ENCODE measurements around the gene EXOC4.

EXOC4 gene

GRCh38 chr7:133714654-133715053 lies 461.8 kb downstream of the EXOC4 start:
- Mint-ChIP-seq H3K4me1 (no peaks in the 10 kb centered on the region), H3K27me3 (no peaks in the 10 kb centered on the region), H3K9me3 (peaks cover 0 to 3% of the 10 kb centered on the region in 2 donors), H3K4me3 (no peak overlapping the region), H3K27ac (no peak overlapping the region), H3K36me3 (peaks cover 8 to 12% of the 10 kb centered on the region in 2 donors)
- no peak for ATAC-seq (replicated peaks)
- no peak for DNase-seq

GRCh38 chr7:133718131-133718530 lies 465.3 kb downstream of the EXOC4 start:
- Mint-ChIP-seq H3K9me3 (peaks cover 0 to 3% of the 10 kb centered on the region in 2 donors), H3K4me3 (no peak overlapping the region), H3K27ac (no peak overlapping the region), H3K4me1 (no peaks in the 10 kb centered on the region), H3K27me3 (no peaks in the 10 kb centered on the region), H3K36me3 (peaks cover 2 to 15% of the 10 kb centered on the region in 2 donors)
- ATAC-seq (replicated peaks) (no peak), DNase-seq (no peak)

- Mint-ChIP-seq H3K27ac (no peak overlapping the region), H3K36me3 (peaks cover 13 to 29% of the 10 kb centered on the region in 2 donors), H3K27me3 (no peaks in the 10 kb centered on the region), H3K4me1 (no peaks in the 10 kb centered on the region), H3K9me3 (peaks cover 0 to 3% of the 10 kb centered on the region in 2 donors), H3K4me3 (no peak overlapping the region)
- ATAC-seq (replicated peaks): no peak
- DNase-seq: no peak
Measured at GRCh38 chr7:133723044-133723443, 470.2 kb downstream of the EXOC4 start.

GRCh38 chr7:133724148-133724547 lies 471.3 kb downstream of the EXOC4 start:
- no peak for DNase-seq
- Mint-ChIP-seq H3K36me3 (peaks cover 14 to 22% of the 10 kb centered on the region in 2 donors), H3K9me3 (no peaks in the 10 kb centered on the region), H3K4me3 (no peak overlapping the region), H3K27me3 (no peaks in the 10 kb centered on the region), H3K4me1 (no peaks in the 10 kb centered on the region), H3K27ac (no peak overlapping the region)
- ATAC-seq (replicated peaks): no peak

- Mint-ChIP-seq H3K27ac (no peak overlapping the region), H3K9me3 (no peaks in the 10 kb centered on the region)
- ATAC-seq (replicated peaks): no peak
Measured at GRCh38 chr7:133724694-133725093, 471.8 kb downstream of the EXOC4 start.

GRCh38 chr7:133727476-133728214 lies 474.8 kb downstream of the EXOC4 start:
- H3K36me3 Mint-ChIP-seq: peaks cover 16 to 21% of the 10 kb centered on the region in 2 donors
- H3K27ac Mint-ChIP-seq: no peak overlapping the region
- ATAC-seq (replicated peaks): no peak
- H3K9me3 Mint-ChIP-seq: no peaks in the 10 kb centered on the region
- no peaks in the 10 kb centered on the region for H3K4me1 Mint-ChIP-seq
- no peaks in the 10 kb centered on the region for H3K27me3 Mint-ChIP-seq
- no peak overlapping the region for H3K4me3 Mint-ChIP-seq
- DNase-seq: no peak

More at GRCh38 chr7:133724694-133725093, 471.8 kb downstream of the EXOC4 start:
- Mint-ChIP-seq H3K36me3 (peaks cover 12 to 17% of the 10 kb centered on the region in 2 donors), H3K27me3 (no peaks in the 10 kb centered on the region), H3K4me1 (no peaks in the 10 kb centered on the region), H3K4me3 (no peak overlapping the region)
- no peak for DNase-seq

GRCh38 chr7:133730360-133730759 lies 477.5 kb downstream of the EXOC4 start:
- H3K9me3 Mint-ChIP-seq: no peaks in the 10 kb centered on the region
- no peaks in the 10 kb centered on the region for H3K4me1 Mint-ChIP-seq
- DNase-seq (no peak), ATAC-seq (replicated peaks) (no peak)
- H3K27ac Mint-ChIP-seq: no peak overlapping the region
- peaks cover 13 to 19% of the 10 kb centered on the region in 2 donors for H3K36me3 Mint-ChIP-seq
- no peak overlapping the region for H3K4me3 Mint-ChIP-seq
- H3K27me3 Mint-ChIP-seq: no peaks in the 10 kb centered on the region

GRCh38 chr7:133733401-133733800 lies 480.5 kb downstream of the EXOC4 start:
- no peak for DNase-seq
- Mint-ChIP-seq H3K27me3 (no peaks in the 10 kb centered on the region), H3K27ac (no peak overlapping the region), H3K4me1 (peaks cover 4 to 11% of the 10 kb centered on the region in 2 donors), H3K9me3 (no peaks in the 10 kb centered on the region), H3K36me3 (peaks cover 8 to 12% of the 10 kb centered on the region in 2 donors), H3K4me3 (no peak overlapping the region)
- ATAC-seq (replicated peaks): no peak

GRCh38 chr7:133735222-133735621 lies 482.3 kb downstream of the EXOC4 start:
- Mint-ChIP-seq H3K9me3 (no peaks in the 10 kb centered on the region), H3K4me3 (no peak overlapping the region), H3K36me3 (peaks cover 7 to 12% of the 10 kb centered on the region in 2 donors), H3K27me3 (no peaks in the 10 kb centered on the region), H3K4me1 (peaks cover 4 to 11% of the 10 kb centered on the region in 2 donors), H3K27ac (no peak overlapping the region)
- DNase-seq (no peak), ATAC-seq (replicated peaks) (no peak)

- ATAC-seq (replicated peaks) (no peak), DNase-seq (no peak)
- no peaks in the 10 kb centered on the region for H3K27me3 Mint-ChIP-seq
- H3K4me1 Mint-ChIP-seq: peaks cover 6 to 16% of the 10 kb centered on the region in 2 donors
- H3K27ac Mint-ChIP-seq: no peak overlapping the region
- H3K4me3 Mint-ChIP-seq: no peak overlapping the region
- no peaks in the 10 kb centered on the region for H3K9me3 Mint-ChIP-seq
- peaks cover 3% of the 10 kb centered on the region in 2 donors for H3K36me3 Mint-ChIP-seq
Measured at GRCh38 chr7:133739817-133740216, 486.9 kb downstream of the EXOC4 start.

- Mint-ChIP-seq H3K4me1 (peaks cover 5 to 12% of the 10 kb centered on the region in 2 donors), H3K27me3 (no peaks in the 10 kb centered on the region), H3K9me3 (no peaks in the 10 kb centered on the region), H3K27ac (no peak overlapping the region), H3K36me3 (peaks cover under 1 to 2% of the 10 kb centered on the region in 2 donors), H3K4me3 (no peak overlapping the region)
- no peak for ATAC-seq (replicated peaks)
- no peak for DNase-seq
Measured at GRCh38 chr7:133741078-133741477, 488.2 kb downstream of the EXOC4 start.

- Mint-ChIP-seq H3K27ac (no peak overlapping the region), H3K9me3 (no peaks in the 10 kb centered on the region), H3K4me1 (peaks cover 2 to 6% of the 10 kb centered on the region in 2 donors), H3K36me3 (no peaks in the 10 kb centered on the region), H3K27me3 (no peaks in the 10 kb centered on the region), H3K4me3 (no peak overlapping the region)
- ATAC-seq (replicated peaks): no peak
- no peak for DNase-seq
Measured at GRCh38 chr7:133741703-133742102, 488.8 kb downstream of the EXOC4 start.

GRCh38 chr7:133742709-133743538 lies 490.0 kb downstream of the EXOC4 start:
- H3K9me3 Mint-ChIP-seq: no peaks in the 10 kb centered on the region
- no peaks in the 10 kb centered on the region for H3K27me3 Mint-ChIP-seq
- no peaks in the 10 kb centered on the region for H3K36me3 Mint-ChIP-seq
- H3K27ac Mint-ChIP-seq: no peak overlapping the region
- peaks cover 2 to 5% of the 10 kb centered on the region in 2 donors for H3K4me1 Mint-ChIP-seq
- no peak overlapping the region for H3K4me3 Mint-ChIP-seq
- ATAC-seq (replicated peaks) (peak in 1 of 2 donors; percentile 33), DNase-seq (peak; percentile 1)

GRCh38 chr7:133744451-133744850 lies 491.6 kb downstream of the EXOC4 start:
- peaks cover 2 to 5% of the 10 kb centered on the region in 2 donors for H3K4me1 Mint-ChIP-seq
- no peak for DNase-seq
- no peak for ATAC-seq (replicated peaks)
- no peak overlapping the region for H3K27ac Mint-ChIP-seq
- no peaks in the 10 kb centered on the region for H3K9me3 Mint-ChIP-seq
- no peak overlapping the region for H3K4me3 Mint-ChIP-seq
- H3K36me3 Mint-ChIP-seq: no peaks in the 10 kb centered on the region
- H3K27me3 Mint-ChIP-seq: no peaks in the 10 kb centered on the region

- no peak for ATAC-seq (replicated peaks)
- H3K9me3 Mint-ChIP-seq: no peaks in the 10 kb centered on the region
- no peak for DNase-seq
- no peaks in the 10 kb centered on the region for H3K27me3 Mint-ChIP-seq
- no peak overlapping the region for H3K27ac Mint-ChIP-seq
- H3K4me1 Mint-ChIP-seq: peaks cover 2 to 5% of the 10 kb centered on the region in 2 donors
- no peak overlapping the region for H3K4me3 Mint-ChIP-seq
- H3K36me3 Mint-ChIP-seq: no peaks in the 10 kb centered on the region
Measured at GRCh38 chr7:133746305-133746704, 493.4 kb downstream of the EXOC4 start.

Measured in stimulated activated naive B cell treated with anti-CD40 and anti-IgM and Interleukin-4, amounts not matched to agents 10 μg/mL and 1 μg/mL and 100 μg/mL, for 72 hours (primary cell).